Stimulated activated CD8-positive, alpha-beta memory T cell treated with anti-CD3 and anti-CD28 coated beads, Interleukin-15, amount 100 ng/mL, for 48 hours (primary cell): ENCODE data around the gene HNRNPA0.

ENCODE experiments used
- DNase-seq, 2 donors: peaks; one replicate each; pipeline ENCODE4 v3.0.0-alpha.2; 2020; ENCODE audit warnings: low read depth in 2 of 2

HNRNPA0 gene

GRCh38 chr5:137727623-137728022 is 26.5 kb downstream of the HNRNPA0 start:
- DNase-seq = no peak

GRCh38 chr5:137724251-137724650 is 29.9 kb downstream of the HNRNPA0 start:
- no peak for DNase-seq

- DNase-seq = no peak
Observed at GRCh38 chr5:137718611-137719010, 35.6 kb downstream of the HNRNPA0 start.

GRCh38 chr5:137716337-137716736 is 37.8 kb downstream of the HNRNPA0 start:
- DNase-seq = no peak

- DNase-seq = no peak
Observed at GRCh38 chr5:137715456-137715855, 38.7 kb downstream of the HNRNPA0 start.

- DNase-seq = no peak
Observed at GRCh38 chr5:137714946-137715345, 39.2 kb downstream of the HNRNPA0 start.

- no peak for DNase-seq
Observed at GRCh38 chr5:137714494-137714893, 39.7 kb downstream of the HNRNPA0 start.

- DNase-seq = no peak
Observed at GRCh38 chr5:137712139-137712667, 42.0 kb downstream of the HNRNPA0 start.

- no peak for DNase-seq
Observed at GRCh38 chr5:137710086-137710485, 44.1 kb downstream of the HNRNPA0 start.

GRCh38 chr5:137708796-137709559 is 45.2 kb downstream of the HNRNPA0 start:
- DNase-seq = no peak

GRCh38 chr5:137708062-137708461 is 46.1 kb downstream of the HNRNPA0 start:
- no peak for DNase-seq

- DNase-seq = no peak
Observed at GRCh38 chr5:137706841-137707240, 47.3 kb downstream of the HNRNPA0 start.

GRCh38 chr5:137705106-137705505 is 49.1 kb downstream of the HNRNPA0 start:
- DNase-seq = no peak

- DNase-seq = no peak
Observed at GRCh38 chr5:137703565-137703964, 50.6 kb downstream of the HNRNPA0 start.

GRCh38 chr5:137700282-137700680 is 53.9 kb downstream of the HNRNPA0 start:
- no peak for DNase-seq

- DNase-seq = no peak
Observed at GRCh38 chr5:137699336-137700281, 54.6 kb downstream of the HNRNPA0 start.

- DNase-seq = peak; percentile 14 to 25
Observed at GRCh38 chr5:137696481-137696880, 57.7 kb downstream of the HNRNPA0 start.

- DNase-seq = no peak
Observed at GRCh38 chr5:137695651-137696428, 58.3 kb downstream of the HNRNPA0 start.
